ENCODE data around the gene GMPPA. TPM values are rescaled to one million over a fixed set of nuclear protein-coding genes. Genes with fewer than 3 reads are reported as not detected.

GMPPA gene
- total RNA-seq, 1 experiment from 2014 or later: 51.9 TPM

- peak; percentile 6; the same call in 1 of the 2 replicates for TF ChIP-seq CTCF (IDR thresholded peaks at IDR 0.05)
- no peak for TF ChIP-seq CREM (CRISPR knock-in tag; IDR thresholded peaks at IDR 0.05)
- no peak for TF ChIP-seq ZNF219 (CRISPR knock-in tag; IDR thresholded peaks at IDR 0.05; ENCODE audit: borderline replicate concordance)
- Mint-ChIP-seq H3K27ac (peak overlapping the region; percentile 12; the same call in 1 of the 2 replicates), H3K36me3 (peaks cover 6% of the 10 kb centered on the region; the same call in 1 of the 2 replicates), H3K4me3 (no peak overlapping the region), H3K27me3 (ENCODE audit: low read depth) (no peaks in the 10 kb centered on the region), H3K9me3 (no peaks in the 10 kb centered on the region), H3K4me1 (peaks cover 35% of the 10 kb centered on the region)
- DNase-seq (ENCODE audit: low spot score) (peak; percentile 36), ATAC-seq (peak; percentile 67)
- POLR2A ChIA-PET: interaction anchor here (0.8 to 1.5 kb wide), 2 partner anchors 9 to 15 kb away, joined by 3 to 8 read pairs; no protein-coding TSS in a partner anchor
- CTCF ChIA-PET: interaction anchor here (0.6 to 5.2 kb wide), 31 partner anchors 10 to 158 kb away, joined by 3 to 121 read pairs (median 7); partner anchors contain the start of genes CHPF, DES, DNPEP and GMPPA
Observed at GRCh38 chr2:219457784-219458369, 40.8 kb upstream of the GMPPA start.

GRCh38 chr2:219458996-219459395 lies 39.7 kb upstream of the GMPPA start:
- ChIA-PET CTCF (interaction anchor here (0.6 to 5.6 kb wide), 37 partner anchors 10 to 181 kb away, joined by 3 to 121 read pairs (median 9); partner anchors contain the start of genes CHPF, DES, DNAJB2 and DNPEP), POLR2A (interaction anchor here (1.5 kb wide), 1 partner anchor 10 kb away, joined by 8 read pairs; no protein-coding TSS in a partner anchor)
- H3K4me1 Mint-ChIP-seq: peaks cover 31% of the 10 kb centered on the region

More at GRCh38 chr2:219458996-219459395, 39.7 kb upstream of the GMPPA start:
- ATAC-seq (no peak), DNase-seq (ENCODE audit: low spot score) (no peak)
- peaks cover 8% of the 10 kb centered on the region; the same call in 1 of the 2 replicates for H3K36me3 Mint-ChIP-seq
- H3K9me3 Mint-ChIP-seq: no peaks in the 10 kb centered on the region
- TF ChIP-seq ATF1 (CRISPR knock-in tag; IDR thresholded peaks at IDR 0.05) (no peak), SMAD3 (CRISPR knock-in tag; IDR thresholded peaks at IDR 0.05; ENCODE audit: borderline replicate concordance) (no peak), KAT7 (CRISPR knock-in tag; IDR thresholded peaks at IDR 0.05; ENCODE audit: borderline replicate concordance) (no peak), ZNF317 (CRISPR knock-in tag; IDR thresholded peaks at IDR 0.05; ENCODE audit: borderline replicate concordance, low read depth) (no peak), MXD4 (CRISPR knock-in tag; IDR thresholded peaks at IDR 0.05; ENCODE audit: borderline replicate concordance) (no peak), OVOL2 (CRISPR knock-in tag; IDR thresholded peaks at IDR 0.05; ENCODE audit: borderline replicate concordance) (no peak), E2F4 (CRISPR knock-in tag; IDR thresholded peaks at IDR 0.05; ENCODE audit: borderline replicate concordance, low read depth) (no peak), ZNF671 (CRISPR knock-in tag; IDR thresholded peaks at IDR 0.05) (no peak), ZNF281 (CRISPR knock-in tag; IDR thresholded peaks at IDR 0.05) (no peak), TEAD4 (CRISPR knock-in tag; IDR thresholded peaks at IDR 0.05) (no peak), ERG (CRISPR knock-in tag; IDR thresholded peaks at IDR 0.05) (no peak), SMAD4 (CRISPR knock-in tag; IDR thresholded peaks at IDR 0.05) (no peak), ZNF512 (CRISPR knock-in tag; IDR thresholded peaks at IDR 0.05; ENCODE audit: borderline replicate concordance) (no peak), ZBTB43 (CRISPR knock-in tag; IDR thresholded peaks at IDR 0.05) (no peak), ZNF232 (CRISPR knock-in tag; IDR thresholded peaks at IDR 0.05) (no peak), ZNF219 (CRISPR knock-in tag; IDR thresholded peaks at IDR 0.05; ENCODE audit: borderline replicate concordance) (no peak)
- no peaks in the 10 kb centered on the region for H3K27me3 Mint-ChIP-seq (ENCODE audit: low read depth)
- H3K4me3 Mint-ChIP-seq: no peak overlapping the region
- no peak overlapping the region for H3K27ac Mint-ChIP-seq
